Coronary artery (tissue), 2 donors: ENCODE results near the gene EGFLAM.

Experiments
- DNase-seq: peaks from one replicate; pipeline ENCODE4 v3.0.0-alpha.2; 2017; ENCODE audit warnings: low spot score
- H3K27ac ChIP-seq, 2 donors: fragments of 200-600 bp; sonication (generic); one replicate each; pipeline ENCODE4 v1.5.1; 2016 to 2019
- H3K4me3 ChIP-seq: fragments of 200-600 bp; sonication (generic); 2 replicates; pipeline ENCODE4 v1.5.1; 2016; ENCODE audit warnings: mild to moderate bottlenecking, moderate library complexity
- CTCF ChIP-seq: fragments of 200-600 bp; sonication (generic); IDR thresholded peaks from one replicate; pipeline ENCODE4 v1.5.1; 2019; ENCODE audit warnings: antibody characterized with exemption

EGFLAM gene

GRCh38 chr5:38228914-38229313 lies 29.4 kb upstream of the EGFLAM start:
- TF ChIP-seq CTCF, result no peak
- DNase-seq, result no peak
- no peak overlapping the region for H3K4me3 ChIP-seq

GRCh38 chr5:38234737-38235136 lies 23.6 kb upstream of the EGFLAM start:
- no peak for TF ChIP-seq CTCF
- DNase-seq, result no peak
- Histone ChIP-seq H3K4me3 (no peak overlapping the region), H3K27ac (no peak overlapping the region)

More at GRCh38 chr5:38228914-38229313, 29.4 kb upstream of the EGFLAM start:
- H3K27ac ChIP-seq, result no peak overlapping the region

GRCh38 chr5:38237681-38238080 lies 20.7 kb upstream of the EGFLAM start:
- no peak overlapping the region for H3K27ac ChIP-seq
- no peak for TF ChIP-seq CTCF

GRCh38 chr5:38240212-38240611 lies 18.1 kb upstream of the EGFLAM start:
- no peak for DNase-seq
- Histone ChIP-seq H3K4me3 (no peak overlapping the region), H3K27ac (no peak overlapping the region)
- no peak for TF ChIP-seq CTCF

More at GRCh38 chr5:38237681-38238080, 20.7 kb upstream of the EGFLAM start:
- DNase-seq, result no peak
- H3K4me3 ChIP-seq, result no peak overlapping the region

- DNase-seq, result no peak
- no peak for TF ChIP-seq CTCF
Measured at GRCh38 chr5:38241655-38242054, 16.7 kb upstream of the EGFLAM start.

GRCh38 chr5:38245307-38245706 lies 13.1 kb upstream of the EGFLAM start:
- TF ChIP-seq CTCF, result no peak
- no peak overlapping the region for H3K27ac ChIP-seq
- no peak for DNase-seq
- no peak overlapping the region for H3K4me3 ChIP-seq

More at GRCh38 chr5:38241655-38242054, 16.7 kb upstream of the EGFLAM start:
- H3K4me3 ChIP-seq, result no peak overlapping the region
- H3K27ac ChIP-seq, result no peak overlapping the region

- no peak overlapping the region for H3K4me3 ChIP-seq
- DNase-seq, result no peak
- H3K27ac ChIP-seq, result no peak overlapping the region
- no peak for TF ChIP-seq CTCF
Measured at GRCh38 chr5:38249301-38249700, 9.1 kb upstream of the EGFLAM start.
